ENCODE measurements around the gene PKNOX2. TPM values are rescaled to one million over a fixed set of nuclear protein-coding genes. Genes with fewer than 3 reads are reported as not detected.

The PKNOX2 gene
- total RNA-seq, 1 experiment from 2014 or later, result not detected

DNA sequence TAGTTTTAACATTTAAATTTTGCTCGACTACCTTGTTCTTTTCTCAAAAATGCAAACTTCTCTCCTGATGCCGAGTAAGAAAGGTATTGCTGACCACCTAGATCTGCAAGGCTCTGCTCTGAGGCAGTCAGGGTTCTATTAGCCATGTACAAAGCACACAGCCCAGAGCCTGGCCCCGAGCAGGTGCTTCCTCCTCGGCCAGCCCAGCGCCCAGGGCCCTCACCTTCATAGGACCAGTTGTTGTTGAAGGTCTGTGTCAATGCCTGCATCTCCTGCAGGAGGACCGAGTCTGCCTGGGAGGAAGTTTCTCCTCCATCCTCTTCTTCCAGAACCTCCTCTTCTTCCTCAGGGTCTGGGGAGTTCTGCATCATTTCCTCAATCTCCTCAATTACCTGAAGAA is 295.7 kb downstream of the PKNOX2 start:
- H3K27ac Mint-ChIP-seq (ENCODE audit: unreplicated experiment), result no peak overlapping the region
- TF ChIP-seq, protein P1, sequence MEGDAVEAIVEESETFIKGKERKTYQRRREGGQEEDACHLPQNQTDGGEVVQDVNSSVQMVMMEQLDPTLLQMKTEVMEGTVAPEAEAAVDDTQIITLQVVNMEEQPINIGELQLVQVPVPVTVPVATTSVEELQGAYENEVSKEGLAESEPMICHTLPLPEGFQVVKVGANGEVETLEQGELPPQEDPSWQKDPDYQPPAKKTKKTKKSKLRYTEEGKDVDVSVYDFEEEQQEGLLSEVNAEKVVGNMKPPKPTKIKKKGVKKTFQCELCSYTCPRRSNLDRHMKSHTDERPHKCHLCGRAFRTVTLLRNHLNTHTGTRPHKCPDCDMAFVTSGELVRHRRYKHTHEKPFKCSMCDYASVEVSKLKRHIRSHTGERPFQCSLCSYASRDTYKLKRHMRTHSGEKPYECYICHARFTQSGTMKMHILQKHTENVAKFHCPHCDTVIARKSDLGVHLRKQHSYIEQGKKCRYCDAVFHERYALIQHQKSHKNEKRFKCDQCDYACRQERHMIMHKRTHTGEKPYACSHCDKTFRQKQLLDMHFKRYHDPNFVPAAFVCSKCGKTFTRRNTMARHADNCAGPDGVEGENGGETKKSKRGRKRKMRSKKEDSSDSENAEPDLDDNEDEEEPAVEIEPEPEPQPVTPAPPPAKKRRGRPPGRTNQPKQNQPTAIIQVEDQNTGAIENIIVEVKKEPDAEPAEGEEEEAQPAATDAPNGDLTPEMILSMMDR (IDR thresholded peaks at IDR 0.05; ENCODE audit: unreplicated experiment), result no peak
- CTCF ChIA-PET, result interaction anchor here (1.3 kb wide), 1 partner anchor 31 kb away, joined by 3 read pairs; no protein-coding TSS in a partner anchor
- H3K4me1 Mint-ChIP-seq (ENCODE audit: low read depth, unreplicated experiment), result peaks cover 10% of the 10 kb centered on the region
- no peak for DNase-seq
- H3K27me3 Mint-ChIP-seq (ENCODE audit: unreplicated experiment), result no peaks in the 10 kb centered on the region
- H3K9me3 Mint-ChIP-seq (ENCODE audit: low read depth, unreplicated experiment), result no peaks in the 10 kb centered on the region
- H3K36me3 Mint-ChIP-seq (ENCODE audit: insufficient read depth, unreplicated experiment), result no peaks in the 10 kb centered on the region
- intact Hi-C loops (cut with micrococcal nuclease; ENCODE audit: unreplicated experiment), result no loop called here
- no peak overlapping the region for H3K4me3 Mint-ChIP-seq (ENCODE audit: low read depth, unreplicated experiment)
- BruUV-seq (replicated peaks), result no TSS peak

- H3K36me3 Mint-ChIP-seq (ENCODE audit: insufficient read depth, unreplicated experiment), result no peaks in the 10 kb centered on the region
- no peak overlapping the region for H3K4me3 Mint-ChIP-seq (ENCODE audit: low read depth, unreplicated experiment)
- intact Hi-C loops (cut with micrococcal nuclease; ENCODE audit: unreplicated experiment), result no loop called here
- BruUV-seq (replicated peaks), result no TSS peak
- no peak for DNase-seq
- TF ChIP-seq, protein P1 (IDR thresholded peaks at IDR 0.05; ENCODE audit: unreplicated experiment), result no peak
- no peaks in the 10 kb centered on the region for H3K4me1 Mint-ChIP-seq (ENCODE audit: low read depth, unreplicated experiment)
- CTCF ChIA-PET, result no interaction called here
- no peaks in the 10 kb centered on the region for H3K27me3 Mint-ChIP-seq (ENCODE audit: unreplicated experiment)
- no peak overlapping the region for H3K27ac Mint-ChIP-seq (ENCODE audit: unreplicated experiment)
- H3K9me3 Mint-ChIP-seq (ENCODE audit: low read depth, unreplicated experiment), result no peaks in the 10 kb centered on the region
Observed at GRCh38 chr11:125463590-125464269, 299.2 kb downstream of the PKNOX2 start.

- no peak overlapping the region for H3K4me3 Mint-ChIP-seq (ENCODE audit: low read depth, unreplicated experiment)
- no TSS peak for BruUV-seq (replicated peaks)
- H3K27ac Mint-ChIP-seq (ENCODE audit: unreplicated experiment), result no peak overlapping the region
- TF ChIP-seq, protein P1 (IDR thresholded peaks at IDR 0.05; ENCODE audit: unreplicated experiment), result no peak
- no peaks in the 10 kb centered on the region for H3K27me3 Mint-ChIP-seq (ENCODE audit: unreplicated experiment)
- no peaks in the 10 kb centered on the region for H3K36me3 Mint-ChIP-seq (ENCODE audit: insufficient read depth, unreplicated experiment)
- CTCF ChIA-PET, result no interaction called here
- no peaks in the 10 kb centered on the region for H3K4me1 Mint-ChIP-seq (ENCODE audit: low read depth, unreplicated experiment)
- intact Hi-C loops (cut with micrococcal nuclease; ENCODE audit: unreplicated experiment), result no loop called here
- no peaks in the 10 kb centered on the region for H3K9me3 Mint-ChIP-seq (ENCODE audit: low read depth, unreplicated experiment)
- DNase-seq, result no peak
Observed at GRCh38 chr11:125464270-125464662, 299.7 kb downstream of the PKNOX2 start.

- Mint-ChIP-seq H3K36me3 (ENCODE audit: insufficient read depth, unreplicated experiment) (no peaks in the 10 kb centered on the region), H3K27me3 (ENCODE audit: unreplicated experiment) (no peaks in the 10 kb centered on the region), H3K4me3 (ENCODE audit: low read depth, unreplicated experiment) (no peak overlapping the region), H3K9me3 (ENCODE audit: low read depth, unreplicated experiment) (no peaks in the 10 kb centered on the region), H3K4me1 (ENCODE audit: low read depth, unreplicated experiment) (no peaks in the 10 kb centered on the region), H3K27ac (ENCODE audit: unreplicated experiment) (no peak overlapping the region)
- intact Hi-C loops (cut with micrococcal nuclease; ENCODE audit: unreplicated experiment), result no loop called here
- no peak for DNase-seq
- TF ChIP-seq, protein P1 (IDR thresholded peaks at IDR 0.05; ENCODE audit: unreplicated experiment), result no peak
- BruUV-seq (replicated peaks), result no TSS peak
- CTCF ChIA-PET, result no interaction called here
Observed at GRCh38 chr11:125464666-125465065, 300.1 kb downstream of the PKNOX2 start.
